HepG2 (cell line): Measurements from ENCODE around the gene PHRF1. TPM values are rescaled to one million over a fixed set of nuclear protein-coding genes. Genes with fewer than 3 reads are reported as not detected.

Source experiments
- CBX5 ChIP-seq: sonication (generic); formaldehyde crosslinking; IDR thresholded peaks from 2 replicates; pipeline ENCODE4 v1.4.0; 2020; ENCODE audit warnings: missing genetic modification reagents, borderline replicate concordance
- EED ChIP-seq: sonication (generic); formaldehyde crosslinking; IDR thresholded peaks from 2 replicates; pipeline ENCODE4 v1.5.0; 2020; ENCODE audit warnings: mild to moderate bottlenecking, missing genetic modification reagents
- ELF3 ChIP-seq: IDR thresholded peaks from 2 replicates; pipeline ENCODE4 v1.6.1; 2016; ENCODE audit warnings: missing genetic modification reagents, missing compliant biosample characterization
- FOXC1 ChIP-seq: sonication (generic); formaldehyde crosslinking; IDR thresholded peaks from 2 replicates; pipeline ENCODE4 v1.8.0; 2022; ENCODE audit warnings: mild to moderate bottlenecking, missing genetic modification reagents, borderline replicate concordance
- GATAD2A ChIP-seq: IDR thresholded peaks from 2 replicates; pipeline ENCODE4 v1.6.1; 2016
- GTF2F1 ChIP-seq: fragments of 150-350 bp; IDR thresholded peaks from 2 replicates; pipeline ENCODE4 v1.6.1; 2014; ENCODE audit warnings: low read length
- SATB2 ChIP-seq: sonication (generic); formaldehyde crosslinking; IDR thresholded peaks from 2 replicates; pipeline ENCODE4 v1.5.0; 2020; ENCODE audit warnings: missing genetic modification reagents
- SCMH1 ChIP-seq: sonication (generic); formaldehyde crosslinking; IDR thresholded peaks from 2 replicates; pipeline ENCODE4 v1.9.0; 2021; ENCODE audit warnings: missing genetic modification reagents, mild to moderate bottlenecking, borderline replicate concordance
- SOX6 ChIP-seq, 2 experiments: fragments of 450-650 bp in 1 of 2; sonication (generic) in 1 of 2; formaldehyde crosslinking in 1 of 2; IDR thresholded peaks; 2 replicates each; pipeline versions ENCODE4 v1.4.0 to v1.6.1; 2017 to 2020; ENCODE audit warnings: antibody characterized with exemption in 1 of 2, mild to moderate bottlenecking in 1 of 2, missing genetic modification reagents in 1 of 2
- TARDBP ChIP-seq: sonication (generic); formaldehyde crosslinking; IDR thresholded peaks from 2 replicates; pipeline ENCODE4 v1.8.0; 2022; ENCODE audit warnings: mild to moderate bottlenecking, missing genetic modification reagents
- TBX2 ChIP-seq: sonication (generic); formaldehyde crosslinking; IDR thresholded peaks from 2 replicates; pipeline ENCODE4 v1.5.0; 2020; ENCODE audit warnings: missing genetic modification reagents, mild to moderate bottlenecking, borderline replicate concordance
- TOPORS ChIP-seq: sonication (generic); formaldehyde crosslinking; IDR thresholded peaks from 2 replicates; pipeline ENCODE4 v1.8.0; 2023; ENCODE audit warnings: mild to moderate bottlenecking, missing genetic modification reagents
- ZNF329 ChIP-seq: sonication (generic); formaldehyde crosslinking; IDR thresholded peaks from 2 replicates; pipeline ENCODE4 v1.9.0; 2021; ENCODE audit warnings: low read depth, mild to moderate bottlenecking, missing genetic modification reagents
- ZNF382 ChIP-seq: sonication (generic); formaldehyde crosslinking; IDR thresholded peaks from 2 replicates; pipeline ENCODE4 v1.5.0; 2020; ENCODE audit warnings: missing genetic modification reagents, mild to moderate bottlenecking, borderline replicate concordance
- ZNF484 ChIP-seq: sonication (generic); formaldehyde crosslinking; IDR thresholded peaks from 2 replicates; pipeline ENCODE4 v1.5.1; 2020; ENCODE audit warnings: mild to moderate bottlenecking, low read depth, missing genetic modification reagents, borderline replicate concordance
- ZNF605 ChIP-seq: sonication (generic); formaldehyde crosslinking; IDR thresholded peaks from 2 replicates; pipeline ENCODE4 v1.8.0; 2022; ENCODE audit warnings: mild to moderate bottlenecking, missing genetic modification reagents
- polyA plus RNA-seq, 8 experiments: library from polyadenylated mRNA; depleted of rRNA in 3 of 8; stranded (reverse) in 7 of 8; unstranded in 1 of 8; fragments of >200 nt; fragmentation: Illumina TruSeq in 4 of 8; extraction: Trizol in 4 of 8; gene quantifications; 2 replicates each; pipeline versions ENCODE4 v1.2.1 to v1.2.3, GENCODE V29; 2011 to 2016; ENCODE audit warnings: low read depth in 4 of 8, missing spikeins in 1 of 8, mixed read lengths in 1 of 8; ENCODE audit not compliant: insufficient read depth in 1 of 8
- total RNA-seq, 5 experiments: library from RNA; depleted of rRNA; stranded (reverse); fragments of >200 nt; fragmentation: Illumina TruSeq; extraction: Trizol; gene quantifications; 2 replicates each; pipeline ENCODE4 v1.2.3, GENCODE V29; 2016; ENCODE audit warnings: low read depth in 1 of 5
- TF ChIP-seq, protein P1 (sequence below): sonication (generic); formaldehyde crosslinking; IDR thresholded peaks from 2 replicates; pipeline ENCODE4 v1.4.0; 2020; ENCODE audit warnings: missing genetic modification reagents
- TF ChIP-seq, protein P2 (sequence below), 2 experiments: sonication (generic) in 1 of 2; formaldehyde crosslinking in 1 of 2; IDR thresholded peaks; 2 replicates each; pipeline versions ENCODE4 v1.4.0 to v1.6.1; 2016 to 2020; ENCODE audit warnings: borderline replicate concordance in 1 of 2, low read depth in 1 of 2, mild to moderate bottlenecking in 1 of 2, missing genetic modification reagents in 1 of 2
- TF ChIP-seq, protein P3 (sequence below): sonication (generic); formaldehyde crosslinking; IDR thresholded peaks from 2 replicates; pipeline ENCODE4 v1.4.0; 2020; ENCODE audit warnings: mild to moderate bottlenecking, missing genetic modification reagents

Gene PHRF1
- total and polyA plus RNA-seq, 2 of the 13 experiments (the other 11 are each of a cell fraction or from before 2014, with no cell fraction given) = 8.2 to 16.7 TPM

DNA sequence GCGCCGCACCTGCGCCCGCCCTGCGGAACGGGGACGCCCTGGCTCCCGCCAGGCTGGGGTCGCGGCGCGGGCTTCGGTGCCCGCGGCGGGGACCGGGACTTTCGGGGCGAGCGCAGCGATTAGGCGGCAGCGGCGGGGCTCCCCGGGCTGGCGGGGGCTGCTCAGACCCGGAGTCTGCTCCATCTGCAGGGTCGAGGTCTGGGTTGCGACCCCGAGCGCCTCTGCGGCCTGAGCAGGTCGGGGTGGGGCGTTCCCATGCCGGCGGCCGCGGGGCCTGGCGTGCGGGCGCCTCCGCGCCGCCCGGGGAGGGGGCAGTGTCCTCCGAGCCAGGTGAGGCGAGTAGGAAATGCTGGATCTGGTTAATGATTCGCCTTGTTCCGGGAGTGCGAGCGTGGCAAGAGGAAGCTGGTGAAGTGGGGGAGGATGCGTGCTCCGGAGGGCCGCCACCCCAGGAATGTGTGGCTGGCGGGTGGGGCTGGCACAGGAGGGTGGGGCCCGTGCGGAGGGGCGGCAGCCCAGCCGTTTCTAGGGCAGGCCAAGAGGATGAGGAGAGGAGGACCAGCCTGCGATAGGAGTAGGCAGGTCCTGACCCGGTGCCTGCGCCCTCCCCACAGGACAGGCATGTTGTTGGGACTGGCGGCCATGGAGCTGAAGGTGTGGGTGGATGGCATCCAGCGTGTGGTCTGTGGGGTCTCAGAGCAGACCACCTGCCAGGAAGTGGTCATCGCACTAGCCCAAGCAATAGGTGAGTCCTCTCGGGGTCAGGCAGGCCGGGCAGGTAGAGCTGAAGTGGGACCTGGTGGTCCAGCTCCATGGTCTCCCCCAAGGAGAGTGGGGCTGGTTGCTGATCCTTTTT is 14.9 kb upstream of the PHRF1 start (continued):
- TF ChIP-seq, protein P1, sequence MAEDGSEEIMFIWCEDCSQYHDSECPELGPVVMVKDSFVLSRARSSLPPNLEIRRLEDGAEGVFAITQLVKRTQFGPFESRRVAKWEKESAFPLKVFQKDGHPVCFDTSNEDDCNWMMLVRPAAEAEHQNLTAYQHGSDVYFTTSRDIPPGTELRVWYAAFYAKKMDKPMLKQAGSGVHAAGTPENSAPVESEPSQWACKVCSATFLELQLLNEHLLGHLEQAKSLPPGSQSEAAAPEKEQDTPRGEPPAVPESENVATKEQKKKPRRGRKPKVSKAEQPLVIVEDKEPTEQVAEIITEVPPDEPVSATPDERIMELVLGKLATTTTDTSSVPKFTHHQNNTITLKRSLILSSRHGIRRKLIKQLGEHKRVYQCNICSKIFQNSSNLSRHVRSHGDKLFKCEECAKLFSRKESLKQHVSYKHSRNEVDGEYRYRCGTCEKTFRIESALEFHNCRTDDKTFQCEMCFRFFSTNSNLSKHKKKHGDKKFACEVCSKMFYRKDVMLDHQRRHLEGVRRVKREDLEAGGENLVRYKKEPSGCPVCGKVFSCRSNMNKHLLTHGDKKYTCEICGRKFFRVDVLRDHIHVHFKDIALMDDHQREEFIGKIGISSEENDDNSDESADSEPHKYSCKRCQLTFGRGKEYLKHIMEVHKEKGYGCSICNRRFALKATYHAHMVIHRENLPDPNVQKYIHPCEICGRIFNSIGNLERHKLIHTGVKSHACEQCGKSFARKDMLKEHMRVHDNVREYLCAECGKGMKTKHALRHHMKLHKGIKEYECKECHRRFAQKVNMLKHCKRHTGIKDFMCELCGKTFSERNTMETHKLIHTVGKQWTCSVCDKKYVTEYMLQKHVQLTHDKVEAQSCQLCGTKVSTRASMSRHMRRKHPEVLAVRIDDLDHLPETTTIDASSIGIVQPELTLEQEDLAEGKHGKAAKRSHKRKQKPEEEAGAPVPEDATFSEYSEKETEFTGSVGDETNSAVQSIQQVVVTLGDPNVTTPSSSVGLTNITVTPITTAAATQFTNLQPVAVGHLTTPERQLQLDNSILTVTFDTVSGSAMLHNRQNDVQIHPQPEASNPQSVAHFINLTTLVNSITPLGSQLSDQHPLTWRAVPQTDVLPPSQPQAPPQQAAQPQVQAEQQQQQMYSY (CRISPR knock-in tag) = no peak; the same call in 1 of the 2 replicates
- TF ChIP-seq TOPORS (no peak), TARDBP (0 out of 2 replicates have a peak, but pooled peaks have one; percentile 34), FOXC1 (no peak), CBX5 (CRISPR knock-in tag) (no peak), ZNF605 (CRISPR knock-in tag) (no peak), EED (CRISPR knock-in tag) (no peak), GTF2F1 (no peak), SCMH1 (CRISPR knock-in tag) (no peak), ZNF484 (CRISPR knock-in tag) (no peak), SOX6 (IDR thresholded peaks at IDR 0.05) (no peak), SOX6 (CRISPR knock-in tag; IDR thresholded peaks at IDR 0.05) (no peak), ZNF382 (no peak), ELF3 (CRISPR knock-in tag) (peak; percentile 95), TBX2 (peak; percentile 48; the same call in 1 of the 2 replicates), GATAD2A (CRISPR knock-in tag) (peak; percentile 58), SATB2 (CRISPR knock-in tag) (no peak), ZNF329 (no peak)
- TF ChIP-seq, protein P2, sequence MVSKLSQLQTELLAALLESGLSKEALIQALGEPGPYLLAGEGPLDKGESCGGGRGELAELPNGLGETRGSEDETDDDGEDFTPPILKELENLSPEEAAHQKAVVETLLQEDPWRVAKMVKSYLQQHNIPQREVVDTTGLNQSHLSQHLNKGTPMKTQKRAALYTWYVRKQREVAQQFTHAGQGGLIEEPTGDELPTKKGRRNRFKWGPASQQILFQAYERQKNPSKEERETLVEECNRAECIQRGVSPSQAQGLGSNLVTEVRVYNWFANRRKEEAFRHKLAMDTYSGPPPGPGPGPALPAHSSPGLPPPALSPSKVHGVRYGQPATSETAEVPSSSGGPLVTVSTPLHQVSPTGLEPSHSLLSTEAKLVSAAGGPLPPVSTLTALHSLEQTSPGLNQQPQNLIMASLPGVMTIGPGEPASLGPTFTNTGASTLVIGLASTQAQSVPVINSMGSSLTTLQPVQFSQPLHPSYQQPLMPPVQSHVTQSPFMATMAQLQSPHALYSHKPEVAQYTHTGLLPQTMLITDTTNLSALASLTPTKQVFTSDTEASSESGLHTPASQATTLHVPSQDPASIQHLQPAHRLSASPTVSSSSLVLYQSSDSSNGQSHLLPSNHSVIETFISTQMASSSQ (IDR thresholded peaks at IDR 0.05; ENCODE audit: low read depth) = peak; percentile 89
- TF ChIP-seq, protein P2 (CRISPR knock-in tag; IDR thresholded peaks at IDR 0.05; ENCODE audit: borderline replicate concordance) = peak; percentile 96
- TF ChIP-seq, protein P3, sequence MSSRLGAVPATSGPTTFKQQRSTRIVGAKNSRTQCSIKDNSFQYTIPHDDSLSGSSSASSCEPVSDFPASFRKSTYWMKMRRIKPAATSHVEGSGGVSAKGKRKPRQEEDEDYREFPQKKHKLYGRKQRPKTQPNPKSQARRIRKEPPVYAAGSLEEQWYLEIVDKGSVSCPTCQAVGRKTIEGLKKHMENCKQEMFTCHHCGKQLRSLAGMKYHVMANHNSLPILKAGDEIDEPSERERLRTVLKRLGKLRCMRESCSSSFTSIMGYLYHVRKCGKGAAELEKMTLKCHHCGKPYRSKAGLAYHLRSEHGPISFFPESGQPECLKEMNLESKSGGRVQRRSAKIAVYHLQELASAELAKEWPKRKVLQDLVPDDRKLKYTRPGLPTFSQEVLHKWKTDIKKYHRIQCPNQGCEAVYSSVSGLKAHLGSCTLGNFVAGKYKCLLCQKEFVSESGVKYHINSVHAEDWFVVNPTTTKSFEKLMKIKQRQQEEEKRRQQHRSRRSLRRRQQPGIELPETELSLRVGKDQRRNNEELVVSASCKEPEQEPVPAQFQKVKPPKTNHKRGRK (CRISPR knock-in tag) = no peak
